A204.1 (cell line): Measurements from ENCODE around the gene METTL5.
"Not testable (repeated sequence)": the region's sequence is repeated elsewhere in the genome, so short reads cannot be mapped to it uniquely, and the experiment has no call there.

Experiments used
- FAIRE-seq: peaks from 2 replicates; lab custom pipeline; 2012; peaks lifted over from hg19 to GRCh38; lab: Jason Lieb, UNC

The METTL5 gene

GRCh38 chr2:169828141-169828811 lies 3.6 kb upstream of the METTL5 start:
- no peak for FAIRE-seq

- no peak for FAIRE-seq
These were observed 2.8 kb upstream of the METTL5 start, which contains the start of gene UBR3 for GRCh38 chr2:169827272-169828140. Gene UBR3 (plus strand): TSS chr2:169827454. CDS start chr2:169827508, 54 bp downstream.

GRCh38 chr2:169823996-169824372 lies 721 bp downstream of the METTL5 start:
- no peak for FAIRE-seq

GRCh38 chr2:169822785-169823392 lies 1.8 kb downstream of the METTL5 start:
- no peak for FAIRE-seq

GRCh38 chr2:169822036-169822435 lies 2.7 kb downstream of the METTL5 start:
- no peak for FAIRE-seq

- FAIRE-seq, result not testable (repeated sequence)
These were observed 4.6 kb downstream of the METTL5 start for GRCh38 chr2:169820101-169820500.

- no peak for FAIRE-seq
These were observed 5.6 kb downstream of the METTL5 start for GRCh38 chr2:169819106-169819505.

- FAIRE-seq, result no peak
These were observed 6.5 kb downstream of the METTL5 start for GRCh38 chr2:169818241-169818640.

- not testable (repeated sequence) for FAIRE-seq
These were observed 7.3 kb downstream of the METTL5 start for GRCh38 chr2:169817369-169817768.

- FAIRE-seq, result not testable (repeated sequence)
These were observed 7.7 kb downstream of the METTL5 start for GRCh38 chr2:169816961-169817360.

GRCh38 chr2:169815849-169816248 lies 8.9 kb downstream of the METTL5 start:
- FAIRE-seq, result no peak

- FAIRE-seq, result no peak
These were observed 16.5 kb downstream of the METTL5 start for GRCh38 chr2:169808221-169808620.

- no peak for FAIRE-seq
These were observed 18.1 kb downstream of the METTL5 start for GRCh38 chr2:169806586-169806985.

GRCh38 chr2:169803480-169803879 lies 21.2 kb downstream of the METTL5 start:
- FAIRE-seq, result no peak

GRCh38 chr2:169798718-169799592 lies 25.8 kb downstream of the METTL5 start, which contains the start of gene SSB:
Gene SSB (plus strand): TSS chr2:169798871. CDS start chr2:169800961, 2,090 bp downstream.
- peak; percentile 82 for FAIRE-seq

- no peak for FAIRE-seq
These were observed 26.3 kb downstream of the METTL5 start for GRCh38 chr2:169798397-169798717.

- FAIRE-seq, result no peak
These were observed 27.1 kb downstream of the METTL5 start for GRCh38 chr2:169797601-169798000.

- no peak for FAIRE-seq
These were observed 28.3 kb downstream of the METTL5 start for GRCh38 chr2:169796441-169796840.

GRCh38 chr2:169795181-169795580 lies 29.5 kb downstream of the METTL5 start:
- no peak for FAIRE-seq

GRCh38 chr2:169790581-169790980 lies 34.1 kb downstream of the METTL5 start:
- FAIRE-seq, result no peak

- no peak for FAIRE-seq
These were observed 42.2 kb downstream of the METTL5 start for GRCh38 chr2:169782513-169782912.
